Measurements from ENCODE around the gene IFNA1.

DNA sequence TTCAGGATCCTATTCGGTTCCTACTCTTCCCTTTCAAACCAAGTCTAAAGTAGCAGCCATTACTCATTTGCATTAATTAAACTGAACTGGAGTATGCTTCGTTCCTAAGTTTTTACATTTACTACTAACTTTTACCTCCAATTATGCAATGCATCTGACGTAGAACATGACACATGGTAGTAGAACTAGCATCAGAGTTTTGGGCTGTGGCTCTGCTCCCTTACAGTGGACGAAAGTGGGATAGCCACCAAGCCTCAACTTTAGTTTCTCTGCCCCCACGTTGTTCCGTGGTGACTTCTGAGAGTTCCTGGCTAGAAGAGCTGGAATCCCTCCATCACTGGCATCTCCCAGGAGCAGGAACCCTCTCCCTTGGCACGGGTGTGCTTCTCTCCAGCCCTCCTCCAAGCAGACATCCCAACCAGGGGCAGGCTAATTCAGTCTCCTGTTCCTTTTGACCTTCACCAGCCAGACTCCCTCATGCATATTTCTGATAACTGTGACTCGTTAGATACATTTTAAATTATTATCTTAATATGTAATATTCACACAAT, 39.0 kb downstream of the IFNA1 start:
- TF ChIP-seq, protein P1, sequence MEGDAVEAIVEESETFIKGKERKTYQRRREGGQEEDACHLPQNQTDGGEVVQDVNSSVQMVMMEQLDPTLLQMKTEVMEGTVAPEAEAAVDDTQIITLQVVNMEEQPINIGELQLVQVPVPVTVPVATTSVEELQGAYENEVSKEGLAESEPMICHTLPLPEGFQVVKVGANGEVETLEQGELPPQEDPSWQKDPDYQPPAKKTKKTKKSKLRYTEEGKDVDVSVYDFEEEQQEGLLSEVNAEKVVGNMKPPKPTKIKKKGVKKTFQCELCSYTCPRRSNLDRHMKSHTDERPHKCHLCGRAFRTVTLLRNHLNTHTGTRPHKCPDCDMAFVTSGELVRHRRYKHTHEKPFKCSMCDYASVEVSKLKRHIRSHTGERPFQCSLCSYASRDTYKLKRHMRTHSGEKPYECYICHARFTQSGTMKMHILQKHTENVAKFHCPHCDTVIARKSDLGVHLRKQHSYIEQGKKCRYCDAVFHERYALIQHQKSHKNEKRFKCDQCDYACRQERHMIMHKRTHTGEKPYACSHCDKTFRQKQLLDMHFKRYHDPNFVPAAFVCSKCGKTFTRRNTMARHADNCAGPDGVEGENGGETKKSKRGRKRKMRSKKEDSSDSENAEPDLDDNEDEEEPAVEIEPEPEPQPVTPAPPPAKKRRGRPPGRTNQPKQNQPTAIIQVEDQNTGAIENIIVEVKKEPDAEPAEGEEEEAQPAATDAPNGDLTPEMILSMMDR (IDR thresholded peaks at IDR 0.05): no peak
- no peak for TF ChIP-seq POLR2A (IDR thresholded peaks at IDR 0.05)
- TF ChIP-seq EP300 (IDR thresholded peaks at IDR 0.05): no peak
